ENCODE results near the gene JCAD. TPM values are rescaled to one million over a fixed set of nuclear protein-coding genes. Genes with fewer than 3 reads are reported as not detected.

The JCAD gene
- total and polyA plus RNA-seq, 2 of the 8 experiments (the other 6 are each of a cell fraction or from before 2014, with no cell fraction given): 0.56 to 5.2 TPM

DNA sequence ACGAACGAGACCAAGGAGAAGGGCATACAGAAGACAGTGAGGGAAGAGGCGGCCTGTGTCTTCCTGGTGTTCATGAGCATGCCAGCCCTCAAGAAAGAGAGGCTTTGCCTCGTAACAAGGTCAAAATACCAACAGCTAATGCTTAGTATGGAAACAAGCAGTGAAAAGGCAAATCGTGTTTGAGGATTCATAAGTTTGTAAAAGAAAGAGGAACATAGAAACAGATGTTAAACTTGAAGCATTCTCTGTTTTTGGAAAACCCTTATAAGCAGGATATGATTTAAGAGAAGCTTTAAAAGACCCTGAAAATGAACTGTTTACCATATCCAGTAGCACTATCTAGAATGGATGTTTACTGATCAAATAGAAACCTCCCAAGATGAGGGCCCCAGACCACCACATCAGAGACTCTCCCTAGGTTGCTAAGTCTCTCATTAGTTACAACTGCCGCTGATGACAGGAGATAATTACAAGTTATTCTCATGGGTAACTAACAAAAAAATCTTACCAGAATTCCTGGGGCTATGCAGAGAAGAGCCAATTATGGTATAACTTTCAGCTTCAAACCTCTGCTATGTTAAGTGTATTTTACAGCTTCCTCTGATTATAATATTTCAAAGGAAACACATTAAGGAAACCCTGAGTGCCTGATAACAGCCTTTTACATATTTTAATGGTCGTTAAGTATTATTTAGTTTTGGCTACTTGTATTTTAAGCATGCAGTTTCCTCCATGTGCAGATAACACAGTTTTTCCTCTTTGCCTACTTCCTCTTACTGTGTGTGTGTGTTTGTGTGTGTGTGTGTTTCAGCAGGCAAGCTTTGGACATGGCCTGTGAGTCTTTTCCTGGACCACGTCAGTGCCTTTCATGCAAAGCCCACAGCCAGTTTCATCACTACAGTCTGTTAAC is 17.9 kb downstream of the JCAD start:
- Histone ChIP-seq H3K18ac (ENCODE audit: extremely low read depth, low read length) (no peak overlapping the region), H4K8ac (ENCODE audit: extremely low read depth, insufficient read depth, low read length) (no peak overlapping the region)

More for the DNA sequence above, 17.9 kb downstream of the JCAD start:
- Histone ChIP-seq H3K4me1 (replicated peaks in 1 of 4; ENCODE audit: control insufficient read depth in 3 of 4, insufficient read depth in 4 of 4, low read length in 3 of 4) (peaks cover 0 to 5% (median 4%) of the 10 kb centered on the region in 4 experiments; a peak in 4 of 7 replicates), H3K27ac (ENCODE audit: low read depth, low read length) (no peak overlapping the region), H2BK20ac (ENCODE audit: low read length) (no peak overlapping the region), H3K79me2 (ENCODE audit: control insufficient read depth in 1 of 2, insufficient read depth in 2 of 2, low read length in 2 of 2) (no peaks in the 10 kb centered on the region), H4K20me1 (replicated peaks in 1 of 2; ENCODE audit: control insufficient read depth in 1 of 2, insufficient read depth in 2 of 2, low read length in 2 of 2) (no peaks in the 10 kb centered on the region), H2AK5ac (ENCODE audit: low read depth, low read length) (no peak overlapping the region), H3K4ac (replicated peaks; ENCODE audit: insufficient read length, low read depth, low read length) (no peak overlapping the region), H3K27me3 (replicated peaks in 1 of 4; ENCODE audit: control insufficient read depth in 3 of 4, extremely low read depth in 1 of 4, insufficient read depth in 3 of 4, low read length in 3 of 4) (no peaks in the 10 kb centered on the region), H2BK120ac (replicated peaks; ENCODE audit: low read depth, low read length) (no peak overlapping the region), H2AFZ (ENCODE audit: low read length) (no peak overlapping the region), H3K4me3 (ENCODE audit: extremely low read depth in 1 of 4, insufficient read depth in 2 of 4, low read depth in 3 of 4, low read length in 4 of 4) (no peak overlapping the region), H4K91ac (replicated peaks; ENCODE audit: insufficient read length, low read length) (no peak overlapping the region), H3K23me2 (ENCODE audit: low read depth, low read length) (no peaks in the 10 kb centered on the region), H3K56ac (replicated peaks; ENCODE audit: insufficient read length, low read depth, low read length) (no peak overlapping the region), H3K4me2 (ENCODE audit: insufficient read depth in 1 of 2, low read depth in 2 of 2, low read length in 2 of 2) (no peak overlapping the region), H3K23ac (ENCODE audit: insufficient read length) (no peak overlapping the region), H3K79me1 (ENCODE audit: low read depth, low read length) (no peaks in the 10 kb centered on the region), H2BK12ac (ENCODE audit: low read depth, low read length) (no peak overlapping the region), H2BK15ac (ENCODE audit: low read length) (no peak overlapping the region), H4K5ac (ENCODE audit: insufficient read length, low read depth, low read length) (no peak overlapping the region), H3K9me3 (ENCODE audit: insufficient read depth in 2 of 2, low read depth in 1 of 2, low read length in 1 of 2) (no peaks in the 10 kb centered on the region), H2BK5ac (ENCODE audit: low read depth, low read length) (no peak overlapping the region), H3K9ac (replicated peaks in 1 of 4; ENCODE audit: extremely low read depth in 1 of 4, low read depth in 3 of 4, low read length in 3 of 4) (no peak overlapping the region), H3K36me3 (ENCODE audit: control insufficient read depth in 2 of 4, insufficient read depth in 4 of 4, low read length in 3 of 4) (no peaks in the 10 kb centered on the region), H3K14ac (ENCODE audit: insufficient read length) (no peak overlapping the region)
- WGBS, 2 experiments (ENCODE audit: extremely low coverage in 1 of 2, insufficient coverage in 1 of 2, insufficient read length in 1 of 2, insufficient replicate concordance in 2 of 2, low coverage in 1 of 2, low lambda C conversion rate in 2 of 2, missing lambda C conversion rate in 1 of 2): 80% methylated on average over 8 of the region's 8 CpGs; no CpG with 5 or more reads in 1 of the 2 experiments
- CTCF ChIA-PET (ENCODE audit: partially characterized antibody): interaction anchor here (1.0 to 4.6 kb wide), 6 partner anchors 9 to 263 kb away, joined by 3 to 19 read pairs (median 6); no protein-coding TSS in a partner anchor
- FAIRE-seq: no peak
- POLR2A ChIA-PET (ENCODE audit: partially characterized antibody): interaction anchor here (0.5 kb wide), 1 partner anchor 484 kb away, joined by 3 read pairs; no protein-coding TSS in a partner anchor
- no peak for DNase-seq (ENCODE audit: low read depth in 1 of 2, low spot score in 2 of 2)
- TF ChIP-seq JUND (IDR thresholded peaks at IDR 0.05; ENCODE audit: low read length): no peak
- no peak for TF ChIP-seq POU5F1 (IDR thresholded peaks at IDR 0.05; ENCODE audit: low read depth, low read length)
- TF ChIP-seq BACH1 (IDR thresholded peaks at IDR 0.05; ENCODE audit: low read length): no peak
- no peak for TF ChIP-seq CTBP2 (IDR thresholded peaks at IDR 0.05; ENCODE audit: borderline replicate concordance, insufficient read depth, insufficient read length, low read length)
- TF ChIP-seq, protein P1, sequence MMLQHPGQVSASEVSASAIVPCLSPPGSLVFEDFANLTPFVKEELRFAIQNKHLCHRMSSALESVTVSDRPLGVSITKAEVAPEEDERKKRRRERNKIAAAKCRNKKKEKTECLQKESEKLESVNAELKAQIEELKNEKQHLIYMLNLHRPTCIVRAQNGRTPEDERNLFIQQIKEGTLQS (IDR thresholded peaks at IDR 0.05; ENCODE audit: insufficient read depth, low read depth, low read length): no peak
- no peak for TF ChIP-seq GTF2F1 (IDR thresholded peaks at IDR 0.05; ENCODE audit: borderline replicate concordance, low read depth, low read length)
- TF ChIP-seq POLR2A (IDR thresholded peaks at IDR 0.05; ENCODE audit: control extremely low read depth in 1 of 2, low read depth in 2 of 2, low read length in 2 of 2): no peak
- no peak for TF ChIP-seq SIRT6 (IDR thresholded peaks at IDR 0.05; ENCODE audit: low read length)
